RWPE2 (cell line): ENCODE data around the gene TSPAN4.
A peak's percentile ranks its signal among the peaks of the same experiment; 100 is the strongest.

Source experiments
- ATAC-seq: fragments of 200-7000 bp; cut with Tn5 transposase; 3 replicates; pipeline ENCODE4 v1.9.1; 2021; ENCODE audit warnings: low read depth
- DNase-seq: peaks from one replicate; pipeline ENCODE4 v3.0.0-alpha.2; 2020; ENCODE audit warnings: low spot score
- H3K27ac ChIP-seq: fragments of 450-650 bp; 2 replicates; pipeline ENCODE4 v1.5.1; 2017; ENCODE audit warnings: mild to moderate bottlenecking; ENCODE audit not compliant: poor library complexity, severe bottlenecking
- H3K27me3 ChIP-seq: fragments of 250-450 bp; sonication (Bioruptor Pico); 2 replicates; pipeline ENCODE4 v1.5.1; 2021; ENCODE audit warnings: mild to moderate bottlenecking, moderate library complexity; ENCODE audit not compliant: insufficient read depth, poor library complexity, severe bottlenecking
- H3K36me3 ChIP-seq: fragments of 250-450 bp; sonication (Bioruptor Pico); 2 replicates; pipeline ENCODE4 v1.5.1; 2020; ENCODE audit warnings: low read depth, mild to moderate bottlenecking, moderate library complexity
- H3K4me1 ChIP-seq: fragments of 250-450 bp; sonication (Bioruptor Pico); 2 replicates; pipeline ENCODE4 v1.5.1; 2021; ENCODE audit warnings: mild to moderate bottlenecking, moderate library complexity; ENCODE audit not compliant: insufficient read depth, poor library complexity, severe bottlenecking
- H3K4me3 ChIP-seq: fragments of 250-450 bp; sonication (Bioruptor Pico); 2 replicates; pipeline ENCODE4 v1.5.1; 2021; ENCODE audit warnings: mild to moderate bottlenecking, moderate library complexity; ENCODE audit not compliant: severe bottlenecking
- H3K9me3 ChIP-seq: fragments of 250-450 bp; sonication (Bioruptor Pico); 2 replicates; pipeline ENCODE4 v1.5.1; 2021; ENCODE audit warnings: mild to moderate bottlenecking, moderate library complexity; ENCODE audit not compliant: severe bottlenecking
- TF ChIP-seq, protein P1 (sequence below): fragments of 450-650 bp; IDR thresholded peaks from one replicate; pipeline ENCODE4 v1.5.1; 2017; ENCODE audit warnings: mild to moderate bottlenecking, moderate library complexity; ENCODE audit not compliant: poor library complexity, severe bottlenecking

TSPAN4 gene

DNA sequence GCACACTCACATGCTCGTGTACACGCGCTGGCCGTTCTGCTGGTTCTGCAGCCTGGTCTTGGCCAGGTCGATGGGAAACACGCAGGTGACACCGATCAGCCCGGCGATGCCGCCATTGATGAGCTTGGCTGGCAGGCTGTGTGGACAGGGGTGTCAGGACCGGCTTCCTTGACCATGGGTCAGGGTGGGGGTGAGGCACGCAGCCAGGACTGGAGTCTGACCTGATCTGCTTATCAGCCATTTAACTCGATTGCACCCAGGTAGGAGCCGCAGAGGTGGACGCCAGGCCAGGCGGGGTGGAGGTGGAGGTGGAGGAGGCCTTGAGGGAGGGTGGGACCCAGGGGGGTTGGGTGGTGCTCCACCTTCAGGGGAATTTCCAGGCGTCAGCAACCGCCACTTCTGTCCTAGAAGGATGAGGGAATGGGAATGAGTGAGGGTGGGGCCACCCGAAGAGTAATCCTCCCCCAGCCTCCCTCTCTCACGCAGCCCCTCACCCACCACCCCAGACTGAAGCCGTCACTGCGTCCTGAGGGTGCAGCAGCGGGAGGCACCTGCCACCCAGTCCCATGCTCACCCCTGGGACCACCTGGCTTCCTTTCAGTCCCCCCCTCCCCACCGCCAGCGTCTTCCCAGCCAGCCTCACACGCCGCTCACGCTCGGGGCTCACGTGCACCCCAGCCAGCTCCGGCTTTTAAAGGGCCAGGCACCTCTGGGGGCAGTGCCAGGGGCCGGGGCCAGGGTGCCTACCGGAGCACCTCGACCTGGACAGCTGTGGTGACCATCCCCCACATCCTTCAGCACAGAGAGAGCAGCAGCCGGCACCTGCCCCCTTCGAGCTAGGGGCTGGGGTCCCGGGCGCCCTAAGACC is 47.7 kb upstream of the TSPAN4 start:
- Histone ChIP-seq H3K27me3 (no peaks in the 10 kb centered on the region), H3K27ac (peak overlapping the region; percentile 70), H3K9me3 (no peaks in the 10 kb centered on the region), H3K36me3 (peaks cover 7% of the 10 kb centered on the region; the same call in 1 of the 2 replicates), H3K4me3 (peak overlapping the region; percentile 69), H3K4me1 (peaks cover 2% of the 10 kb centered on the region)
- TF ChIP-seq, protein P1, sequence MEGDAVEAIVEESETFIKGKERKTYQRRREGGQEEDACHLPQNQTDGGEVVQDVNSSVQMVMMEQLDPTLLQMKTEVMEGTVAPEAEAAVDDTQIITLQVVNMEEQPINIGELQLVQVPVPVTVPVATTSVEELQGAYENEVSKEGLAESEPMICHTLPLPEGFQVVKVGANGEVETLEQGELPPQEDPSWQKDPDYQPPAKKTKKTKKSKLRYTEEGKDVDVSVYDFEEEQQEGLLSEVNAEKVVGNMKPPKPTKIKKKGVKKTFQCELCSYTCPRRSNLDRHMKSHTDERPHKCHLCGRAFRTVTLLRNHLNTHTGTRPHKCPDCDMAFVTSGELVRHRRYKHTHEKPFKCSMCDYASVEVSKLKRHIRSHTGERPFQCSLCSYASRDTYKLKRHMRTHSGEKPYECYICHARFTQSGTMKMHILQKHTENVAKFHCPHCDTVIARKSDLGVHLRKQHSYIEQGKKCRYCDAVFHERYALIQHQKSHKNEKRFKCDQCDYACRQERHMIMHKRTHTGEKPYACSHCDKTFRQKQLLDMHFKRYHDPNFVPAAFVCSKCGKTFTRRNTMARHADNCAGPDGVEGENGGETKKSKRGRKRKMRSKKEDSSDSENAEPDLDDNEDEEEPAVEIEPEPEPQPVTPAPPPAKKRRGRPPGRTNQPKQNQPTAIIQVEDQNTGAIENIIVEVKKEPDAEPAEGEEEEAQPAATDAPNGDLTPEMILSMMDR: no peak
- ATAC-seq (peak; percentile 6; the same call in 1 of the 3 replicates), DNase-seq (no peak)

DNA sequence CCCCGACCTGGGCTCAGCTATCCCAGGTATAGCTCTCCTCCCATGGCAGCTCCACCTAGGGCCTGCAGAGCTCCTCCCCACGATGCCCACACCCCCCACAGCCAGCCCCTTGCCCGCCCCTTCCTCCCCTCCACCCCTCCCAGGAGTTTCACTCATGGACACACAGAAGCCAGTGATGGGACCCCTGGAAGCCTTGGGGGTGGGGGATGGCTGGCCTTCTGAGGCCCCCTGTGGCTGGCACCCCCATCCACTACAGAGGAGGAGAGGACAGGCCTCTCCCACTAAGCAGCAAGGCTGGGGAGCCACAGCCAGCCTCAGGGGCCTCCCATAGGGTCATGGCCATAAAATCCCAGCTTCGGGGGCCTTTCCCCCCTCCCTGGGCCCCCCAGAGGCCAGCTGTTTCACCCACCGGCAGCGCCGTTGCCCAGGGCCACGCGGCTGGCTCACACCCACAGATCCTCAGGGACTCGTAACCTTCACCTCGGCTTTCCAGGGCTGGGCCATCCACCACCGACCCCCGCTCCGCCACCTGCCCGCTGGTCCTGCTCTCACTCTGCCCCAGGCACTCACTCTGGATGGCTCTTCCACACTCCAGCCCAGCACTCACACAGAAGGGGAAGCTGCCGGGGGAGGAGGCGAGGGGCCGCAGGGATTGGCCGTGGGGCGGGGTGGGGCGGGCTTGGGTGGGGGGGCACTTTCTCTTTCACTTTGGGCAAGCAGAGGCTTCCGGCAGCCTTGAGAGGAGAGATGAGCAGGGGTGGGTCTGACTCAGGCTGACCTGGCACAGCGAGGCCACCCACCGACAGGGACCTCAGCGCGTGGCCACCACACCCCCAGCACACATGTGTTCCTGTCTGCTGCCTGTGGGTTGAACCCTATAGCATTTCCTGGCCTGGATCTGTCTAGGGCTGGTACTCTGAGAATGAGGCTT is 46.8 kb upstream of the TSPAN4 start:
- Histone ChIP-seq H3K27ac (peak overlapping the region; percentile 70), H3K4me1 (peaks cover 2% of the 10 kb centered on the region), H3K36me3 (peaks cover 7% of the 10 kb centered on the region; the same call in 1 of the 2 replicates), H3K9me3 (no peaks in the 10 kb centered on the region), H3K27me3 (no peaks in the 10 kb centered on the region), H3K4me3 (peak overlapping the region; percentile 69)
- TF ChIP-seq, protein P1: no peak
- DNase-seq (no peak), ATAC-seq (peak; percentile 52)

DNA sequence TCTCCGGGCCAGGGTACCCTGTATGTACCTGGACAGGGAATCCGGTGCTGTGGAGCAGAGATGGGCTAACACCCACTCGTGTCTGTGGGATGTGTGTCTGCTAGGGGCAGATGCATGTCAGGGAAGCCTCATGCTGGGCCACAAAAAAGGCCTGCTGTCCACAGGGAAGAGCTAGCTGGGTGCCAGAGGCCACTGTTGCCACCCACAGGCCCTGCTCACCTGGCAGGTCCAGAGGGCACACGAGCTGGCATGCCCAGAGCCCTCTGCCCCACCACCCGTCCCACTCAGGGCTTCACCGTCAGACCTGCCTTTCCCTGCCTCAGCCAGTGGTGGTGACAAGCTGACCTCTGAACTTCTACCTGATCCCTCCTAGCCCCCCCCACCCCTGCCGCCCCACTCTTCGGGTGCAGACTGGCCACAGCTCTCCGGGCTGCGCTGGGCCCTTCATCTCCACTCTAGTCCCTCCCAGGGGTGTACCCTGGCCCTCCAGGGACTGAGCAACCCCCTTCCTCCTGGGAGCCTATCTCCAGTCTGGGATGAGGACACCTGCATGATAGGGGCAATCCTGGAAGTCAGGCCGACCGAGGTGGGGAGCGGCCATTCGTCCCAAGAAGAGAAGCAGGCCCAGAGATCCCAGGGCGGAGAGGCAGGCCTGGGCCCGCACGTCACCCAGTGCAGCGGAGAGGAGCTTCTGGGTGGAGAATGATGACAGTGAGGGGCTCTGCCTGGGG is 45.9 kb upstream of the TSPAN4 start:
- Histone ChIP-seq H3K9me3 (no peaks in the 10 kb centered on the region), H3K27ac (peak overlapping the region; percentile 70), H3K36me3 (peaks cover 10% of the 10 kb centered on the region; the same call in 1 of the 2 replicates), H3K27me3 (no peaks in the 10 kb centered on the region), H3K4me1 (peaks cover 2% of the 10 kb centered on the region), H3K4me3 (peak overlapping the region; percentile 69)
- ATAC-seq: no peak
- TF ChIP-seq, protein P1: no peak
- no peak for DNase-seq

DNA sequence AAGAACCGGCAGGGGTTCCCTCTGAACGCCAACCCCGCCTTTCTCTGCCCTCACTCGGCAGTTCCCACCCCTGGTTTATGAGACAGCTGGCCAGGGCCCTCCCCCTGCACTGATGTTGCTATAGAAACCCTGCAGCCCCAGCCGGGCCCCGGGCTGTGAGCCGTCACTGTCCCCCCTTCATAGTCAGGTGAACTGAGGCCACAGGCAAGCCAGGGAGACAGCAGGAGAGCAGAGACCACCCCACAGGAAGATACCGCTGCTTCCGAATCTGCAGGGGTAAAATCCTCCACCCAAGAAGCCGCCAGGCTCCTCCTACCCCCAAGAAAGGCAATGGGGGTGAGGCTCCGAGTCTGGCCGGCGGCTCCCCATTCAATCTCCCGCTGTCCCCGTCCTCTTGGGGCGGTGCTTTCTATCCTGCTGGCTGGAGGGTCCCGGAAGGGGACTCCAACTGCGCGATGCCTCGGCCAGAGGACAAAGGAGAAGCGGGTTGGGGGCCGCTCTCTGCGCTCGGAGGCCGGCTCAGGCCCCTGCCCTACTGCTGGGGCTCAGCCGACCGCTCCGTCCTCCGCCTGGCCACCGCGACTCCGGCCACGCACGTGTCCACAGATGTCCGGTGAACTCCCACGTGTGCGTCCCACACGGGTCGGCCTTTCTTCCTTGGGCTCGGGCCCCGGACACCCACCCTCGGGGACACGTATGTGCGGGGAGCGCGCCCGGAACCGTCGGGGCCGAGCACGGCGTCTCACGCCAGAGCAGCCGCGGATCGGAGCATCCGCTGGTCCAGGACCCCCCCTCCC is 45.2 kb upstream of the TSPAN4 start:
- TF ChIP-seq, protein P1: no peak
- Histone ChIP-seq H3K9me3 (no peaks in the 10 kb centered on the region), H3K27ac (peak overlapping the region; percentile 70), H3K4me3 (peak overlapping the region; percentile 69), H3K27me3 (no peaks in the 10 kb centered on the region), H3K4me1 (peaks cover 2% of the 10 kb centered on the region), H3K36me3 (peaks cover 18% of the 10 kb centered on the region)
- DNase-seq (no peak), ATAC-seq (peak; percentile 35)
